ENCODE measurements around the gene SHC3.

Gene SHC3

GRCh38 chr9:89015336-89015735, 163.3 kb downstream of the SHC3 start:
- TF ChIP-seq CTCF (IDR thresholded peaks at IDR 0.05; ENCODE audit: insufficient read depth, low read depth, low read length, missing control alignments) = no peak
- no peak for DNase-seq (ENCODE audit: low read depth)
- H3K4me3 ChIP-seq (ENCODE audit: low read depth, low read length) = no peak overlapping the region

DNA sequence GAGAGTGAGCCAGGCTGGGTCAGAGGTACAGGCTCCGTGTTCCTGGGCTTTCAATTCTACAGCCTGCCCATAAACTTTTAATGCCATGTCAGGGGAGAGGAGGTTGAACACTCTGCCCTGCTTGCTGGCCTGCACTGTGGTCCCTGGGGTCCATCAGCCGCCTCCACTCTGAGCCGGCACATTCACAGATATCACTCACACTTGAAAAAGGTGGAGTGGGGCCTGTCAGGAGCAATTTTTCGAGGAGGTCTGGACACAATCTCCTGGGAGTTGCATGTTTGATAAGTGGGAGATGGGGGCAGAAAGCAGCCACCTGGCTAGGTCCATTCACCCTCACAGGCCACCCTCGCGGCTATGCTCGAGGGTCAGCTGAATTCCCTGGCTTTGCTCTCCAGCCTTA, 164.5 kb downstream of the SHC3 start:
- no peak for TF ChIP-seq CTCF (IDR thresholded peaks at IDR 0.05; ENCODE audit: insufficient read depth, low read depth, low read length, missing control alignments)
- no peak overlapping the region for H3K4me3 ChIP-seq (ENCODE audit: low read depth, low read length)
- DNase-seq (ENCODE audit: low read depth) = no peak

DNA sequence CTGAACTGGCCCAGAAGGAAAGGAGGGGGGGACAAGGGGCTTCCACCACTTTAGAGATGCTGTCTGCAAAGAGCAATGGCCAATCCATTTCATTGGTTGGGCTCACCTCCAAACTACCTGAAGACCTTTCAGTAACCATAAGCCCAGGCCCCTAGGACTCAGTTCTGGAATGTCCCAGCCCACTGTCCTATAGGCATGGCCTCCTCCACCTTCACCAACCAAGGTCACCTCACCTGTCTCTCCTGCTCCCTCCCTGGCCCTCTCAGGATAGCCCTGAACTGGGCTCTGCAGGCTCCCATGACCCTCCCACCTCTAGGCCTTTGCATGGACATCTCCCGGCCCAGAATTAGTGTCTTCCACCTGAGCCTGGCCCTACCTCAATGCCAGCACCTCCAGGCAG, 165.0 kb downstream of the SHC3 start:
- no peak overlapping the region for H3K4me3 ChIP-seq (ENCODE audit: low read depth, low read length)
- DNase-seq (ENCODE audit: low read depth) = no peak
- TF ChIP-seq CTCF (IDR thresholded peaks at IDR 0.05; ENCODE audit: insufficient read depth, low read depth, low read length, missing control alignments) = no peak

DNA sequence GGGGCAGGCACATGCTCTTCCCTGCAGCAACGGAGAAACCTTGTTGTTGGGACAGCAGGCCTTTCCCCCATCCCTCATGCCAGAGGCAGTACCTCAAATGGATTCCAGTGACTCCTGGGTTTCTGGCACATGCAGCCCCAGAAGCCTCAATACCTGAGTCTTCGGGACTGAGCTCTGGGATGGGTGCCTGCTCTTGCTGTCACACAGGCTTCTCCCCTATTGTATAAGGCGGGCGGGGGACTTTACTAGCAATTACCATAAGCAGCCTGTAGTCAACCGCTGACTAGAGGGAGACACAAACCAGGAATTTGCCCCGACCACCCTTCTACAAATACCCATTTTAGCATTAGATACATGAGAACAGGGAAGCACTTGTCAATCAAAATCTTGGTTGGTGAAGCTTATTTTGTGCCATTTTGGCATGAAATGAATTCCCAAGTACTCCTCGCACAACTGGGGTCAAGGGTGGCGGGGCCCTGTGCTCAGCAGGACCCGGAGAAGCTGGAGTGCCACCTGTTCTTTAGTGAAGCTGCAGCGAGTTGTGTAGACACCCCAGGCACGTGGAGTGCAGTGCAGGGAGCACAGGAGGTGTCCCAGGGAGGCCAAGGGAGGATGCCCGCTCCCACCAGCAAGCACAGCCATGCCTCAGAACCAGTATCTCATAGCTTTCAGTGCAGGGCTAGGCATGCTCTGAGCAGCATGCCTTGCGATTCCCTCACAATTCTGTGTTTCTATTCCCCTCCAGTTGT, 166.2 kb downstream of the SHC3 start:
- H3K4me3 ChIP-seq (ENCODE audit: low read depth, low read length) = no peak overlapping the region
- TF ChIP-seq CTCF (IDR thresholded peaks at IDR 0.05; ENCODE audit: insufficient read depth, low read depth, low read length, missing control alignments) = no peak
- DNase-seq (ENCODE audit: low read depth) = no peak

GRCh38 chr9:89011683-89012082, 166.9 kb downstream of the SHC3 start:
- H3K4me3 ChIP-seq (ENCODE audit: low read depth, low read length) = no peak overlapping the region
- DNase-seq (ENCODE audit: low read depth) = no peak
- TF ChIP-seq CTCF (IDR thresholded peaks at IDR 0.05; ENCODE audit: insufficient read depth, low read depth, low read length, missing control alignments) = no peak

- no peak for TF ChIP-seq CTCF (IDR thresholded peaks at IDR 0.05; ENCODE audit: insufficient read depth, low read depth, low read length, missing control alignments)
- H3K4me3 ChIP-seq (ENCODE audit: low read depth, low read length) = no peak overlapping the region
- no peak for DNase-seq (ENCODE audit: low read depth)
Measured at GRCh38 chr9:89010526-89011111, 168.0 kb downstream of the SHC3 start.

GRCh38 chr9:89010056-89010455, 168.6 kb downstream of the SHC3 start:
- DNase-seq (ENCODE audit: low read depth) = no peak
- no peak for TF ChIP-seq CTCF (IDR thresholded peaks at IDR 0.05; ENCODE audit: insufficient read depth, low read depth, low read length, missing control alignments)

More at GRCh38 chr9:89010056-89010455, 168.6 kb downstream of the SHC3 start:
- no peak overlapping the region for H3K4me3 ChIP-seq (ENCODE audit: low read depth, low read length)

All from GM12865 (cell line).